HG03457 (cell line): ENCODE data around the gene CXCL13.
"Not testable (repeated sequence)": the region's sequence is repeated elsewhere in the genome, so short reads cannot be mapped to it uniquely, and the experiment has no call there.

Source experiments
- ATAC-seq: cut with Tn5 transposase; IDR thresholded peaks from one replicate; pipeline ENCODE4 v1.9.1; 2021; ENCODE audit warnings: moderate number of reproducible peaks; ENCODE audit not compliant: unreplicated experiment

Gene CXCL13

GRCh38 chr4:77600521-77601451 is 4.8 kb upstream of the CXCL13 start:
- no peak for ATAC-seq

GRCh38 chr4:77601614-77602187 is 3.9 kb upstream of the CXCL13 start:
- no peak for ATAC-seq

- ATAC-seq: no peak
These were observed 7.6 kb downstream of the CXCL13 start for GRCh38 chr4:77613267-77613666.

- ATAC-seq: no peak
These were observed 9.5 kb downstream of the CXCL13 start for GRCh38 chr4:77615153-77615552.

- no peak for ATAC-seq
These were observed 11.6 kb downstream of the CXCL13 start for GRCh38 chr4:77617203-77617602.

GRCh38 chr4:77618383-77619241 is 13.0 kb downstream of the CXCL13 start:
- ATAC-seq: peak; percentile 79

- ATAC-seq: no peak
These were observed 13.8 kb downstream of the CXCL13 start for GRCh38 chr4:77619408-77619807.

GRCh38 chr4:77621254-77621653 is 15.6 kb downstream of the CXCL13 start:
- ATAC-seq: no peak

- ATAC-seq: no peak
These were observed 17.5 kb downstream of the CXCL13 start for GRCh38 chr4:77623091-77623490.

GRCh38 chr4:77624213-77624612 is 18.6 kb downstream of the CXCL13 start:
- ATAC-seq: no peak

GRCh38 chr4:77625485-77625884 is 19.9 kb downstream of the CXCL13 start:
- no peak for ATAC-seq

- peak; percentile 67 for ATAC-seq
These were observed 24.3 kb downstream of the CXCL13 start for GRCh38 chr4:77629885-77630284.

- ATAC-seq: no peak
These were observed 25.7 kb downstream of the CXCL13 start for GRCh38 chr4:77631276-77631675.

GRCh38 chr4:77634132-77634785 is 28.6 kb downstream of the CXCL13 start:
- ATAC-seq: no peak

- no peak for ATAC-seq
These were observed 29.6 kb downstream of the CXCL13 start for GRCh38 chr4:77635246-77635645.

- no peak for ATAC-seq
These were observed 30.3 kb downstream of the CXCL13 start for GRCh38 chr4:77635876-77636275.

- no peak for ATAC-seq
These were observed 31.3 kb downstream of the CXCL13 start for GRCh38 chr4:77636902-77637301.

GRCh38 chr4:77644069-77644468 is 38.4 kb downstream of the CXCL13 start:
- not testable (repeated sequence) for ATAC-seq

- no peak for ATAC-seq
These were observed 45.2 kb downstream of the CXCL13 start for GRCh38 chr4:77650787-77651186.

GRCh38 chr4:77651820-77652219 is 46.2 kb downstream of the CXCL13 start:
- no peak for ATAC-seq
